ENCODE results near the gene S100A4.

DNA sequence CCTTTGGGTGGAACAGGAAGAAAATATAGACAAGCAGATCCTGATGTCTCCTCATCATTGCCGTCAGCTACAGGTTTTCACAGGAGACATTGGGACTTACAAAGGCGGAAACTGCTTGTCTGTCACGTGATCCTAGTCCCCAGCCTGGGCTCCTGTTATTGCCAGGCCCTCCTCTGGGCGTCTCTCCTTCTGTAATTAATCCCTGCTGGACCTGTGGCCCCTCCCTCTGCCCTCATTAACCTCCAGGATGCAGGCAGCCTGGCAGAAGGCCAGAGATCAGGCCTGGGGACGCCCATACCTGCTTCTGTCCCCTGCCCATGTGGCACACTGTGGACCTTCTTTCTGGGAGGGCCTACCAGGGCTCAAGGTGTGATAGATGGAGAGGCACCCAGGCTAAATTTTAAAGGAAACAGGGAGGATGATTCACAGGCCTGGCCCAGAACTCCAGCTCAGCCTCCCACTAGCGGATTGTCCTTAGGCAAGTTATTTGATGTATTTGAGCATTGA is 7.2 kb downstream of the S100A4 start:
- no peak for TF ChIP-seq POLR2A (IDR thresholded peaks at IDR 0.05; ENCODE audit: low read length)
- no peak for TF ChIP-seq GATA1 (IDR thresholded peaks at IDR 0.05; ENCODE audit: low read depth, low read length)
